IPS-15b (cell line): ENCODE results near the gene DBNL.
"Not testable (repeated sequence)": the region's sequence is repeated elsewhere in the genome, so short reads cannot be mapped to it uniquely, and the experiment has no call there.

Source experiments
- H3K27me3 ChIP-seq: one replicate; pipeline ENCODE4 v1.6.1; 2013; ENCODE audit warnings: low read length; ENCODE audit not compliant: control insufficient read depth, insufficient read depth
- H3K36me3 ChIP-seq: one replicate; pipeline ENCODE4 v1.6.1; 2013; ENCODE audit warnings: low read length; ENCODE audit not compliant: control insufficient read depth, insufficient read depth
- H3K4me1 ChIP-seq: one replicate; pipeline ENCODE4 v1.6.1; 2013; ENCODE audit warnings: mild to moderate bottlenecking, low read length; ENCODE audit not compliant: control insufficient read depth, insufficient read depth
- H3K4me3 ChIP-seq: one replicate; pipeline ENCODE4 v1.5.1; 2013; ENCODE audit warnings: low read depth, low read length
- H3K9ac ChIP-seq: one replicate; pipeline ENCODE4 v1.6.1; 2013; ENCODE audit warnings: low read depth, mild to moderate bottlenecking, low read length
- H3K9me3 ChIP-seq: one replicate; pipeline ENCODE4 v1.6.1; 2013; ENCODE audit warnings: mild to moderate bottlenecking, low read length; ENCODE audit not compliant: control insufficient read depth, insufficient read depth

DBNL gene

GRCh38 chr7:44032031-44032430, 12.5 kb upstream of the DBNL start:
- H3K4me3 ChIP-seq, H3K27me3 ChIP-seq, H3K4me1 ChIP-seq, H3K9me3 ChIP-seq, H3K9ac ChIP-seq, H3K36me3 ChIP-seq: not testable (repeated sequence)

GRCh38 chr7:44033971-44034844, 10.3 kb upstream of the DBNL start:
- not testable (repeated sequence) for H3K9me3 ChIP-seq, H3K4me1 ChIP-seq, H3K36me3 ChIP-seq, H3K9ac ChIP-seq, H3K4me3 ChIP-seq, H3K27me3 ChIP-seq

GRCh38 chr7:44036364-44036763, 8.1 kb upstream of the DBNL start:
- H3K4me1 ChIP-seq, H3K36me3 ChIP-seq, H3K9ac ChIP-seq, H3K9me3 ChIP-seq, H3K4me3 ChIP-seq, H3K27me3 ChIP-seq: not testable (repeated sequence)

GRCh38 chr7:44037951-44038350, 6.6 kb upstream of the DBNL start:
- H3K9me3 ChIP-seq, H3K4me1 ChIP-seq, H3K27me3 ChIP-seq, H3K36me3 ChIP-seq, H3K9ac ChIP-seq, H3K4me3 ChIP-seq: not testable (repeated sequence)

GRCh38 chr7:44038553-44038952, 5.9 kb upstream of the DBNL start:
- not testable (repeated sequence) for H3K9me3 ChIP-seq, H3K4me1 ChIP-seq, H3K4me3 ChIP-seq, H3K27me3 ChIP-seq, H3K36me3 ChIP-seq, H3K9ac ChIP-seq

- not testable (repeated sequence) for H3K36me3 ChIP-seq, H3K9ac ChIP-seq, H3K9me3 ChIP-seq, H3K27me3 ChIP-seq, H3K4me1 ChIP-seq
- H3K4me3 ChIP-seq: peak overlapping the region; percentile 23
These were observed 5.4 kb upstream of the DBNL start for GRCh38 chr7:44038961-44039558.

- H3K27me3 ChIP-seq, H3K36me3 ChIP-seq, H3K9ac ChIP-seq, H3K4me1 ChIP-seq, H3K9me3 ChIP-seq: not testable (repeated sequence)
- peak overlapping the region; percentile 22 for H3K4me3 ChIP-seq
These were observed 4.6 kb upstream of the DBNL start for GRCh38 chr7:44039800-44040492.

GRCh38 chr7:44040493-44040891, 4.0 kb upstream of the DBNL start:
- H3K4me1 ChIP-seq: not testable (repeated sequence)

GRCh38 chr7:44042221-44042620, 2.3 kb upstream of the DBNL start:
- Histone ChIP-seq H3K27me3 (peaks cover 3% of the 10 kb centered on the region), H3K4me3 (no peak overlapping the region), H3K36me3 (no peaks in the 10 kb centered on the region), H3K4me1 (peaks cover 6% of the 10 kb centered on the region), H3K9me3 (no peaks in the 10 kb centered on the region), H3K9ac (no peak overlapping the region)

More at GRCh38 chr7:44040493-44040891, 4.0 kb upstream of the DBNL start:
- not testable (repeated sequence) for H3K27me3 ChIP-seq, H3K9me3 ChIP-seq, H3K36me3 ChIP-seq, H3K9ac ChIP-seq
- H3K4me3 ChIP-seq: peak overlapping the region; percentile 30

- Histone ChIP-seq H3K9me3 (no peaks in the 10 kb centered on the region), H3K4me3 (peak overlapping the region; percentile 91), H3K4me1 (peaks cover 6% of the 10 kb centered on the region), H3K9ac (peak overlapping the region; percentile 41), H3K36me3 (peaks cover 5% of the 10 kb centered on the region), H3K27me3 (peaks cover 3% of the 10 kb centered on the region)
These were observed 600 bp upstream of the DBNL start for GRCh38 chr7:44043902-44044301.

- Histone ChIP-seq H3K27me3 (peaks cover 3% of the 10 kb centered on the region), H3K4me1 (peaks cover 6% of the 10 kb centered on the region), H3K9ac (peak overlapping the region; percentile 54), H3K9me3 (no peaks in the 10 kb centered on the region), H3K4me3 (peak overlapping the region; percentile 91), H3K36me3 (peaks cover 8% of the 10 kb centered on the region)
These were observed 918 bp downstream of the DBNL start for GRCh38 chr7:44045226-44046014.
